Lower leg skin (tissue), 4 donors: ENCODE results near the gene GNAT1. TPM values are rescaled to one million over a fixed set of nuclear protein-coding genes. Genes with fewer than 3 reads are reported as not detected.

ENCODE experiments used
- DNase-seq, 2 donors: peaks; one replicate each; pipeline ENCODE4 v3.0.0-alpha.2; 2019; ENCODE audit warnings: low spot score in 2 of 2
- H3K4me3 ChIP-seq: fragments of 200-600 bp; sonication (generic); 2 replicates; pipeline ENCODE4 v1.5.1; 2017; ENCODE audit warnings: mild to moderate bottlenecking, low read depth; ENCODE audit not compliant: poor library complexity, severe bottlenecking
- CTCF ChIP-seq, 3 donors: fragments of 450-650 bp; IDR thresholded peaks; one replicate each; pipeline ENCODE4 v1.5.1; 2016; ENCODE audit warnings: antibody characterized with exemption in 3 of 3, mild to moderate bottlenecking in 3 of 3, moderate library complexity in 2 of 3
- POLR2A ChIP-seq, 2 donors: fragments of 450-650 bp; IDR thresholded peaks; one replicate each; pipeline ENCODE4 v1.6.1; 2016 to 2017; ENCODE audit warnings: antibody characterized with exemption in 2 of 2, mild to moderate bottlenecking in 1 of 2, moderate library complexity in 1 of 2
- WGBS, 2 donors: methylation state at CpG; one replicate each; pipeline ENCODE4 v1.1.5; 2018; 5-methylcytosine and 5-hydroxymethylcytosine counted together
- intact Hi-C: fragments of 100-400 bp; cut with DNase I; formaldehyde crosslinking; loops from one replicate; pipeline ENCODE4 v1.15.0; 2023; ENCODE audit warnings: low total_unique reads
- total RNA-seq, 4 donors: library from RNA; depleted of rRNA; stranded (reverse); fragments of >200 nt; gene quantifications; one replicate each; pipeline ENCODE4 v1.1.0, GENCODE V29; 2016

GNAT1 gene
- total RNA-seq, 4 donors from 2014 or later, result not detected

GRCh38 chr3:50230104-50230793, 38.8 kb downstream of the GNAT1 start:
- no peak overlapping the region for H3K4me3 ChIP-seq
- DNase-seq, result no peak
- intact Hi-C loops, result no loop called here
- no peak for TF ChIP-seq CTCF (IDR thresholded peaks at IDR 0.05)
- TF ChIP-seq POLR2A (IDR thresholded peaks at IDR 0.05), result no peak
- 79 to 84% methylated on average over 8 of the region's 8 CpGs for WGBS, 2 donors

- no peak for DNase-seq
- 80 to 88% methylated on average over 4 of the region's 4 CpGs for WGBS, 2 donors
- H3K4me3 ChIP-seq, result no peak overlapping the region
- intact Hi-C loops, result no loop called here
- TF ChIP-seq POLR2A (IDR thresholded peaks at IDR 0.05) (no peak), CTCF (IDR thresholded peaks at IDR 0.05) (no peak)
Measured at GRCh38 chr3:50230794-50231125, 39.4 kb downstream of the GNAT1 start.

- TF ChIP-seq POLR2A (IDR thresholded peaks at IDR 0.05) (no peak), CTCF (IDR thresholded peaks at IDR 0.05) (no peak)
- DNase-seq, result no peak
- intact Hi-C loops, result no loop called here
- H3K4me3 ChIP-seq, result no peak overlapping the region
- 81 to 83% methylated on average over 5 of the region's 5 CpGs for WGBS, 2 donors
Measured at GRCh38 chr3:50231581-50231980, 40.2 kb downstream of the GNAT1 start.

GRCh38 chr3:50232303-50232702, 40.9 kb downstream of the GNAT1 start:
- no peak for TF ChIP-seq POLR2A (IDR thresholded peaks at IDR 0.05)
- no peak for TF ChIP-seq CTCF (IDR thresholded peaks at IDR 0.05)
- no peak for DNase-seq
- H3K4me3 ChIP-seq, result no peak overlapping the region
- intact Hi-C loops, result no loop called here
- 78 to 86% methylated on average over 3 of the region's 3 CpGs for WGBS, 2 donors

- intact Hi-C loops, result no loop called here
- no peak for DNase-seq
- TF ChIP-seq CTCF (IDR thresholded peaks at IDR 0.05), result no peak
- no peak for TF ChIP-seq POLR2A (IDR thresholded peaks at IDR 0.05)
- H3K4me3 ChIP-seq, result no peak overlapping the region
- 82 to 85% methylated on average over 4 of the region's 4 CpGs for whole genome bisulfite sequencing, 2 donors
Measured at GRCh38 chr3:50233176-50233575, 41.8 kb downstream of the GNAT1 start.
